Tibial nerve (tissue), 3 donors: ENCODE results near the gene MRPL27.

ENCODE experiments used
- POLR2A ChIP-seq, 2 donors: fragments of 450-650 bp; IDR thresholded peaks; one replicate each; pipeline ENCODE4 v1.6.1; 2017; ENCODE audit warnings: antibody characterized with exemption in 2 of 2, mild to moderate bottlenecking in 2 of 2, moderate library complexity in 2 of 2
- TF ChIP-seq, protein P1 (sequence below), 5 experiments: fragments of 200-600 bp in 3 of 5; fragments of 450-650 bp in 2 of 5; sonication (generic) in 3 of 5; IDR thresholded peaks; one replicate each; pipeline ENCODE4 v1.5.1; 2016 to 2019; ENCODE audit warnings: antibody characterized with exemption in 5 of 5, mild to moderate bottlenecking in 3 of 5, moderate library complexity in 2 of 5

DNA sequence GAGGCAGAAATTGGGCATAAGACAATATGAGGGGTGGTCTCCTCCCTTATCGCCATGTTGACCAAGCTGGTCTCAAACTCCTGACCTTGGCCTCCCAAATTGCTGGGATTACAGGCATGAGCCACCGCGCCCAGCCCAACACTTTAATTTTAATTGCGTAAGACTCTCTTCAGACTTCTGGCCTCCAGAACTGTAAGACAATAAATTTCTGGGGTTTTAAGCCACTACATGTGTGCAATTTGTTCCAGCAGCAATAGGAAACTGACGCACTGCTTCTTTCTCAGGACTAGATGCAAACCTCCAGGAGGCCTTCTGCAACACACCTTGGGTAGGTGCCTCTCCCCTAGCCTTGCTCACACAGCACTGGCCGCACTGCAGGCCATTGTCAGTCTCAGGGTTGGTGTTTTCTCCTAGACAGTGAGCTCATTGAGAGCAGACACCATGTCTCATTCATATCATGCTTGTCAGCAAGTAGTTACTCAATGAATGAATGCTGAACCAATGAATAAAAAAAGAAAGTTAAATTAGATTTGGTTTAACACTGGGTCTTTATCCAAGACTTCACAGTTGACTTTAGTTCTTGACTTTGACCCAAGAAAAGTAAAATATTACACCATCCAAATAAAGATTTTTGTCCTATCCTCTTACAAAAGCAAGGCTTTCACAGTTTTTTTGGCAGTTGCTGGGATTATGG, 47.6 kb upstream of the MRPL27 start:
- TF ChIP-seq, protein P1, sequence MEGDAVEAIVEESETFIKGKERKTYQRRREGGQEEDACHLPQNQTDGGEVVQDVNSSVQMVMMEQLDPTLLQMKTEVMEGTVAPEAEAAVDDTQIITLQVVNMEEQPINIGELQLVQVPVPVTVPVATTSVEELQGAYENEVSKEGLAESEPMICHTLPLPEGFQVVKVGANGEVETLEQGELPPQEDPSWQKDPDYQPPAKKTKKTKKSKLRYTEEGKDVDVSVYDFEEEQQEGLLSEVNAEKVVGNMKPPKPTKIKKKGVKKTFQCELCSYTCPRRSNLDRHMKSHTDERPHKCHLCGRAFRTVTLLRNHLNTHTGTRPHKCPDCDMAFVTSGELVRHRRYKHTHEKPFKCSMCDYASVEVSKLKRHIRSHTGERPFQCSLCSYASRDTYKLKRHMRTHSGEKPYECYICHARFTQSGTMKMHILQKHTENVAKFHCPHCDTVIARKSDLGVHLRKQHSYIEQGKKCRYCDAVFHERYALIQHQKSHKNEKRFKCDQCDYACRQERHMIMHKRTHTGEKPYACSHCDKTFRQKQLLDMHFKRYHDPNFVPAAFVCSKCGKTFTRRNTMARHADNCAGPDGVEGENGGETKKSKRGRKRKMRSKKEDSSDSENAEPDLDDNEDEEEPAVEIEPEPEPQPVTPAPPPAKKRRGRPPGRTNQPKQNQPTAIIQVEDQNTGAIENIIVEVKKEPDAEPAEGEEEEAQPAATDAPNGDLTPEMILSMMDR (IDR thresholded peaks at IDR 0.05): no peak
- TF ChIP-seq POLR2A (IDR thresholded peaks at IDR 0.05): no peak
